NOMO-1 (cell line): Measurements from ENCODE around the gene TNFRSF13B.
A peak's percentile ranks its signal among the peaks of the same experiment; 100 is the strongest.
"Not testable (repeated sequence)": the region's sequence is repeated elsewhere in the genome, so short reads cannot be mapped to it uniquely, and the experiment has no call there.

Experiments
- DNase-seq, 2 experiments: peaks; one replicate each; lab custom pipeline; 2025; ENCODE audit not compliant: unreplicated experiment in 2 of 2; lab: John Stamatoyannopoulos, UW

TNFRSF13B gene

GRCh38 chr17:16987830-16988601 lies 16.1 kb upstream of the TNFRSF13B start:
- peak; percentile 92 to 94 for DNase-seq

- no peak for DNase-seq
Measured at GRCh38 chr17:16987066-16987829, 15.3 kb upstream of the TNFRSF13B start.

GRCh38 chr17:16986391-16986790 lies 14.5 kb upstream of the TNFRSF13B start:
- no peak for DNase-seq

GRCh38 chr17:16981928-16982327 lies 10.0 kb upstream of the TNFRSF13B start:
- DNase-seq, result no peak

- DNase-seq, result no peak
Measured at GRCh38 chr17:16980813-16981731, 9.2 kb upstream of the TNFRSF13B start.

- DNase-seq, result no peak
Measured at GRCh38 chr17:16980061-16980460, 8.1 kb upstream of the TNFRSF13B start.

GRCh38 chr17:16979237-16979823 lies 7.4 kb upstream of the TNFRSF13B start:
- not testable (repeated sequence) for DNase-seq

- no peak for DNase-seq
Measured at GRCh38 chr17:16977932-16978331, 6.0 kb upstream of the TNFRSF13B start.

- DNase-seq, result no peak
Measured at GRCh38 chr17:16976725-16977550, 5.0 kb upstream of the TNFRSF13B start.

- peak in 1 of 2 experiments; percentile 15 for DNase-seq
Measured at GRCh38 chr17:16975744-16976625, 4.1 kb upstream of the TNFRSF13B start.

GRCh38 chr17:16975277-16975651 lies 3.3 kb upstream of the TNFRSF13B start:
- DNase-seq, result no peak

- no peak for DNase-seq
Measured at GRCh38 chr17:16974569-16975276, 2.8 kb upstream of the TNFRSF13B start.

GRCh38 chr17:16973760-16974540 lies 2.0 kb upstream of the TNFRSF13B start:
- DNase-seq, result no peak

GRCh38 chr17:16973043-16973442 lies 1.1 kb upstream of the TNFRSF13B start:
- not testable (repeated sequence) for DNase-seq

GRCh38 chr17:16972346-16972745 lies 428 bp upstream of the TNFRSF13B start:
- DNase-seq, result no peak

- no peak for DNase-seq
Measured at GRCh38 chr17:16969931-16970906, 1.7 kb downstream of the TNFRSF13B start.
